ENCODE measurements around the gene DYNC2LI1.

Gene DYNC2LI1

DNA sequence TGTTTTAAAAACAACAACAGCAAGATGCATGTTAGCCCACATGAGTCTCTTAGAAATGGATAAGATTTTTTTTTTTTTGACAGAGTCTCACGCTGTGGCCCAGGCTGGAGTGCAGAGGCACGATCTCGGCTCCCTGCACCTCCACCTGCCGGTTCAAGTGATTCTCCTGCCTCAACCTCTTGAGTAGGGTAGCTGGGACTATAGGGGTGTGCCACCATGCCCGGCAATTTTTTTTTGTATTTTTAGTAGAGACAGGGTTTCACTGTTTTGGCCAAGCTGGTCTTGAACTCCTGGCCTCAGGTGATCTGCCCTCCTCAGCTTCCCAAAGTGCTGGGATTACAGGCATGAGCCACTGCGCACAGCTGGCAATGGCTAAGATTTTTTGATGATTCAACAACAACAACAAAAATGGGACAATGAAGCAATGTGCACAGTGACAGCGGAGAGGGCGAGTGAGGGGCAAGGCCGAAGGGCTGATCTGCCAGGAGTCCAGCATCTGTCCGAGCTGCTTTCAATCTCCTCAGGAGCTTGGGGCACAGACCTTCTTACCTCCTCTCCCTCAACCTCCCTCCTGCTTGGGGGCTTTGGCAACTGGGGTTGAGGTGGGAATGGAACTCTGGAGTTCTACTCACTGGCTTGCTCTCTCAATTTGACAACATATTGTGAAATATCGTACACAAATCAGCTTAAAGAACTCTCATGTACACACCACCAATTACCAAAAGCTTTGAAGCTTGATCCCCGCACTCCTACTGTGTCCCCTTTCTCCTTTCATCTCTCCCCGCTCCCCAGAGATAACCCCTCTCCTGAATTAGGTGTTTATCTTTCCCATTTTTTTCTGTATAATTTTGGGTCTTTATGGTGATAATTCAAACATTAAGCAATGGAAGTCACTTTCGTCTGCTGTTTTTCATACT is 68.4 kb downstream of the DYNC2LI1 start:
- TF ChIP-seq, protein P1, sequence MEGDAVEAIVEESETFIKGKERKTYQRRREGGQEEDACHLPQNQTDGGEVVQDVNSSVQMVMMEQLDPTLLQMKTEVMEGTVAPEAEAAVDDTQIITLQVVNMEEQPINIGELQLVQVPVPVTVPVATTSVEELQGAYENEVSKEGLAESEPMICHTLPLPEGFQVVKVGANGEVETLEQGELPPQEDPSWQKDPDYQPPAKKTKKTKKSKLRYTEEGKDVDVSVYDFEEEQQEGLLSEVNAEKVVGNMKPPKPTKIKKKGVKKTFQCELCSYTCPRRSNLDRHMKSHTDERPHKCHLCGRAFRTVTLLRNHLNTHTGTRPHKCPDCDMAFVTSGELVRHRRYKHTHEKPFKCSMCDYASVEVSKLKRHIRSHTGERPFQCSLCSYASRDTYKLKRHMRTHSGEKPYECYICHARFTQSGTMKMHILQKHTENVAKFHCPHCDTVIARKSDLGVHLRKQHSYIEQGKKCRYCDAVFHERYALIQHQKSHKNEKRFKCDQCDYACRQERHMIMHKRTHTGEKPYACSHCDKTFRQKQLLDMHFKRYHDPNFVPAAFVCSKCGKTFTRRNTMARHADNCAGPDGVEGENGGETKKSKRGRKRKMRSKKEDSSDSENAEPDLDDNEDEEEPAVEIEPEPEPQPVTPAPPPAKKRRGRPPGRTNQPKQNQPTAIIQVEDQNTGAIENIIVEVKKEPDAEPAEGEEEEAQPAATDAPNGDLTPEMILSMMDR (IDR thresholded peaks at IDR 0.05; ENCODE audit: low read depth, low read length, missing control alignments), result no peak
- H3K4me3 ChIP-seq (ENCODE audit: low read depth, low read length), result no peak overlapping the region
- DNase-seq (ENCODE audit: low read depth), result no peak

DNA sequence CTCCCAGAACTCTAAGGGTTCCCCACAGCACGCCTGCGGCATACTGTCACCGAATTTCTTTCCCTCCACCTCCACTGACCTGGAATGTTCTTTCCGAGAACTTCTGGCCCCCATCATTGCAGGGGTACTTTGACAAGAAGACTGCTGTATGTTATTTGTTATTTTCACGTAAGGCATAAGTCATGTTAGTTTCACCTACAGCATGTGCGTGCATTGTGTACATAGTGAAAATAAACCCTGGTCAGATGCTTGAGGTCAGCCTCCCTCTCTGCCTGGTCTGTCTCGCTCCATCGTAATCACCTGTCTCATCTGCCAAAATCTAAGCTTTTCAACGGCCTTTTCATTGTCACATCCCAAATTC is 69.0 kb downstream of the DYNC2LI1 start:
- H3K4me3 ChIP-seq (ENCODE audit: low read depth, low read length), result no peak overlapping the region
- no peak for DNase-seq (ENCODE audit: low read depth)
- TF ChIP-seq, protein P1 (IDR thresholded peaks at IDR 0.05; ENCODE audit: low read depth, low read length, missing control alignments), result no peak

DNA sequence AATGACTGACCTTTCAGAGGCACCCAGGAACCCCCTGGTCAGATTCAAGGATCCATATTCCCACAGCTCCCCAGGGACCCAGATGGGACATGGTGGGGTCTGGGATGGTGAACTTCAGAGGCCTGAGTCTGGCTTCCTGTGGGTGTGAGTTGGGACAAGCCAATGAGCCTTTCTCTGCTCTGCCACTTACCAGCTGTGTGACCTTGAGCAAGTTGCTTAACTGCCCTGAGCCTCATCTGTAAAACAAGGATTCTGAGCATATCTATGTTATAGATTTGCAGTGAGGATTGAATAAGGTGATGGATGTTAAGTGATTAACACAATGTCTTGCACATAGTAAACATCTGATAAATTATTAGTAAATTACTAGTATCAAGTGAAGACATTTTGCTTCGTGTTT is 71.3 kb downstream of the DYNC2LI1 start:
- no peak for DNase-seq (ENCODE audit: low read depth)
- TF ChIP-seq, protein P1 (IDR thresholded peaks at IDR 0.05; ENCODE audit: low read depth, low read length, missing control alignments), result no peak
- no peak overlapping the region for H3K4me3 ChIP-seq (ENCODE audit: low read depth, low read length)

DNA sequence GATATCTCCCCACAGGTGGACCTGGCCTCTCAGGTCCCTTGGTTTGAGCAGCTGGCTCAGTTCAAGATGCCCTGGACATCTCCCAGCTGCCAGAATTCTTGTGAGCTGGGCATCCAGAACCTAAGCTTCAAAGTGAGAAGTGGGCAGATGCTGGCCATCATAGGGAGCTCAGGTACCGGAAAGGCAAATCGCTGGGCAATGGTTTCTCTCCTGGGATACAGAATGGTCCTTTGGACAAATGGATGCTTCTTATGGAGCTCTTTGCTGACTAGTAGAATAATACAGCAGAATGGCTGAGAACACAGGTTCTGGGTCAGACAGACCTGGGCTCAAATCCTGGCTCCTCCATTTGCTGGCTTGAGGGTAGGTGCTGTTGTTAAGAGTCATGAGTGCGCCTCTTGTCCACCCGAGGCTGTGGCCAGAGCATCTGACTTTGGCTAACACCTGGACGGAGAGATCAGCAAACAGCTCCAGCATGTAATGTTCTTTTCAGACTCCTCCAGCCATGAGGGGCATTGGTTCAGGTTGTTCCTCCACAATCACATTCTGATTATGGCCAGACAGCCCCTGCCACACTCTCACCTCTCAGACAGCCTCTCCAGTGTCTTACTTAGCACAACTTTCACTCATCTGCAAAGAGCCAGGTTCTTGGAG is 72.4 kb downstream of the DYNC2LI1 start:
- no peak for DNase-seq (ENCODE audit: low read depth)
- TF ChIP-seq, protein P1 (IDR thresholded peaks at IDR 0.05; ENCODE audit: low read depth, low read length, missing control alignments), result no peak
- H3K4me3 ChIP-seq (ENCODE audit: low read depth, low read length), result no peak overlapping the region

DNA sequence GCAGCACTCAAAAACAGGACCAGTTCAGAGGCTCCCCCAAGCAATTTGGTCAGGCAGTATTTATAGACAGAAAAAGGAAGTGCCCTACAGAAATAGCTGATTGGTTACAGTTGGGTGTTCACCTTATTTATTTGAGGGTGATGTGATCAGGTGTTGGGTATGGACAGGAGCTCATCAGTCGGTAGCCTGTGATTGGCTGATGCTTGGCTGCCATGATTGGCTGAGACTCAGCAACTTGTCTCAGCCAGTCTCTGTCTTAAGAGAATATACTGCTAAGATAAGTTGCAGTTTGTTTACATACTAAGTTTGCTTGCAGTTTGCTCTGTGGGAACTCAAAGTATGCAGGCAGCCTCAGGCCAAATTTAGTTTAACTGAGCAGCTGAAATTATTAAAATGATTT is 74.4 kb downstream of the DYNC2LI1 start:
- H3K4me3 ChIP-seq (ENCODE audit: low read depth, low read length), result no peak overlapping the region
- peak; percentile 10 for DNase-seq (ENCODE audit: low read depth)
- TF ChIP-seq, protein P1 (IDR thresholded peaks at IDR 0.05; ENCODE audit: low read depth, low read length, missing control alignments), result no peak

DNA sequence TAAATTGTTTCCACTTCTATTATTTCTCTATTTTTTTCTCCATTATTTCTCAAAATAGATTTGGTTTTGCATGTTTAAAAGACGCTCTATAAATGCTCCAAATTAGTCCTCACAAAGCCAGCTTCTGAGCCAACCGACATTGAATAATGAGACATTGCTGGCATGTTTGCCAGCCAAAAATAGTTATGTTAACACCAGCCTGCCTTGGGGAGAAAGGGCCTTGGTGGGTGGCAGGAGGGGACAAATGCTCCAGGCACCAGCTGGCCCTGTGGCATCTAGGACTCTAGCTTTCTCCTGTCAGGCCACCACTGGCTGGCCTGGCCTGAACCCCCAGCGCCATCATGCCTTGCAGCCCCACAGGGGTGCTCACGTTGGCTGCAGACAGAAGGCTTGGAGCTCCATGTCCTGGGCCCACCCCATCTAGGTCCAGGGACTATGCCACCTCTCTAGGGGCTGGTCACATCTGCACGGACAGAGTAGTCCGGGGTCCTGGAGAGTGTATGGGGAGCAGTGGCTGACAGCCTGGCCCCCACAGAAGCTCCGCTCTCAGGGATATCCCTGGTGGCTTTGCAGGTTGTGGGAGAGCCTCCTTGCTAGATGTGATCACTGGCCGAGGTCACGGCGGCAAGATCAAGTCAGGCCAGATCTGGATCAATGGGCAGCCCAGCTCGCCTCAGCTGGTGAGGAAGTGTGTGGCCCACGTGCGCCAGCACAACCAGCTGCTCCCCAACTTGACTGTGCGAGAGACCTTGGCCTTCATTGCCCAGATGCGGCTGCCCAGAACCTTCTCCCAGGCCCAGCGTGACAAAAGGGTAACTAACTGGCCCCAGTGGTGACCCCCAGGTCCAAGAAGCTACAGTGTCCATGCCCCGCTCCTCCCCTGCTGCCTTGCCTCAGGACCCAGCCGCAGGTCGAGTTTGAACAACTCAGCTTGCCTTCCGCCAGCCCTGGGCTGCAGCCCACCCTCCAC is 77.5 kb downstream of the DYNC2LI1 start:
- TF ChIP-seq, protein P1 (IDR thresholded peaks at IDR 0.05; ENCODE audit: low read depth, low read length, missing control alignments), result no peak
- no peak for DNase-seq (ENCODE audit: low read depth)

More for the DNA sequence above, 77.5 kb downstream of the DYNC2LI1 start:
- no peak overlapping the region for H3K4me3 ChIP-seq (ENCODE audit: low read depth, low read length)

Data from GM12864 (cell line).